ENCODE results near the gene CTIF.

The CTIF gene

DNA sequence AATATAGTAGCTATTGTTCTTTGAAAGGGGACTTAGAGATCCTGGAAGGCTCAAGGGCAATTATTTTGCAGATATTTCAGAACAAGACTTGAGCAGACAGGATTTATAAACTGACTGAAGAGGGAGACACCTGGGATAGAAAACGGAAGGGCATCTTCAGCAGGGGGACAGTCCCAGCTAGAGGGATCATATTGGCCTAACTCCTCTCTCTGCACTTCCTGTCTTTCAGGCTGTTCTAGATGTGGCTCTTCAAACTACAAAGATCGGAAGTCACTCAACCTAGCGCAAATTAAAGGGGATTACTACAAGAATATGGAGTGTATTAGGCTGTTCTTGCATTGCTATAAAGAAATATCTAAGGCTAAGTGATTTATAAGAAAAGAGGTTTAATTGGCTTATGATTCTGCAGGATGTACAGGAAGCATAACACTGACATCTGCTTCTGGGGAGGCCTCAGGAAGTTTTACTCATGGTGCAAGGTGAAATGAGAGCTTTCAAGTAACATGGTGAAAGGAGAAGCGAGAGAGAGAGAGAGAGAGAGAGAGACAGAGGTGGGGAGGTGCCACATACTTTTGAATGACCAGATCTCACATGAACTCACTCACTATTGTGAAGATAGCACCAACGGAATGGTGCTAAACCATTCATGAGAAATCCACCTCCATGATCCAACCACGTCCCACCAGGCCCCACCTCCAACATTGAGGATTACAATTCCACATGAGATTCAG, 5.3 kb upstream of the CTIF start:
- no peak for DNase-seq (ENCODE audit: low read depth, low spot score)

DNA sequence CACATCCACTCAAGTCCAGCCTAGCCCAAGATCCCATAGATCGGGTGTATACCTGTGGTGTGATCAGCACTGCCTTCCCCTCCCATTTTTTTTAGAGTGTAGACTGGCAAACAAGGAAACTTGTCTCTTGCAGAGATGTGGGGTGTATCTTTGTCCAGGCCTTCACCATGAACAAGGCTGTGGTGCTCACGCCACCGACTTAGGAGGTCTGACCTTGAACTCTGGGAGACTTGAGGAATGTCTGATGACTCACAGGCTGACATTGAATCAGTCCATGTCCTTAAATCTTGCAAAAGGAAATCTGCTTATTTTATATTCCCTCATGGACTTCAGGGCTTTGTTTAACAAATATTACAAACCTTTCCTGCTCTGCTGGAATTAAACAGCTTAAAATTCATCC, 4.5 kb upstream of the CTIF start:
- DNase-seq (ENCODE audit: low read depth, low spot score), result no peak

DNA sequence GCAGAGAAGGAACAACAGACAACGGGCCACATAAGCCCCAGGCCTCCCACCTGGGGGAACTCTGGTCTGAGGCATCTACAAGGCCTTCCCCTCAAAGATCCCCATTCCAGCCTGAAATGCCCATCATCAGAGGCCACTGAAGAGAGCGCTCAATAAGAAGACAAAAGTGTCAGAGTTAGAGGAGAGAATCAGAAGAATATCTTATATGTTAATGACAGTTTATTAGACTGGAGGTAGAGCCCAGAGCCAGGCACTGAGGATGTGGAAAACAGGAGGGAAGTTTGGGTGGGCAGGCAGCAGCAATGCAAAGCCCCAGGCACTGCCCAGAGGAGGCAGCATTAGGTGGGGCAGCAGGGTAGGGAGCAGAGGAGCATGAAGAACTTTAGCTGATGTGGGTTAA, 2.9 kb upstream of the CTIF start:
- DNase-seq (ENCODE audit: low read depth, low spot score), result no peak

DNA sequence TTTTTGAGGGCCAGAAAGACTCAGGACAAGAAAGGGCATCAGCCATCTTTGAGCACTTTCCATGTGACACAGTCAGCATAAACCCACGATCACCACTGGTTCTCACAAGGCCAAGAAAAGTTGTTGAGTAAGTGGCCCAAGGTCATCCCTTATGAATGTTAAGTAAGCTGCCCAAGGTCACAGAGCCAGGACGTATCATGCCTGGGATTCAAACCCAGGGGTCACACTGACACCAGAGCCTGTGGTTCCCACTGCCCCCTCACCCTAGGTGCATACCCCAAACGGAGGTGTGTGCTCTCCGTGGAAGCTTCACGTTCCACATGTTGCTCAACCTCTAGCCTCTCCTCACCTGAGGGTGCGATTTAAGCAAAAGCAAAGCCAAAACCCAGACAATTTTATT, 2.3 kb upstream of the CTIF start:
- DNase-seq (ENCODE audit: low read depth, low spot score), result no peak

DNA sequence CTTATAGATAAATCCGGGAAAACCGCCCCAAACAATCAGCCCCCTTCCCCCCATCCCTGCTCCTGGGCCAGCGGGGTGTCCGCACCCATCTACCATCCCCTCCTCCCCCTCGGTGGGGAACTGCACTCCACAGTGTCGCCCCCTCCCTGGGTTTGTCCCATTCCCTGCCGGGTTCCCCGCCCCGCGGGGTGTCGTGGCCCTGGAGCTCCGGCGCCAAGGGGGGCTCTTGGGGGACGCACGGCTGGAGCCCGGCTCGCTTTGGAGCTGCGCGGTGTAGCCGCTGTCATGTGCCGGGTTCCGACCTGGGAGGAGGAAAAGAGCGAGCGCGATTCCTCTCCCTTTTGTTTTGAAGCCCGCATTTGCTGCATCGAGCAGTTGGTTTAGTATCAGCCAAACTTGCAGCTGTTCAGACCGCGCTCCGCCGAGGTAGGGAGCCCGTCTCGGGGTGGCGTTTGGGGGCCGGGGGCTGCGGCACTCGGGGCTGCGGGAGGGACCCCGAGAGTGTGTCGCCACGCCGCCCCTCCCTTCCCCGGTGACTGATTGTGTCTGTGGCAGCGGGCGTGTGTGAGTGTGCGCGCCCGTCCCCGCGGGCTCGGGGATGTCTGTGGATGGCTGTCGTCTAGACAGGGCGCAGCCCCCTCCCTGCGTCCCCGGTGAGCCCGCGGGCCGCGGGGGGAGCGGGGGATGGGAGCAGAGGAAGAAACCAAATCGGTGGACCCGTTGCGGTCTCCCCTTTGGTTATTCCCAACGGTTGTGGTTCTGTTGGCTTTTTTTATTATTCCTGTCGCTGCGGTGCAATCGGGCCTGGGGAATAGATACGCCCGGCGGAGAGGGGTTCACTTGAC, 797 bp downstream of the CTIF start:
- no peak for DNase-seq (ENCODE audit: low read depth, low spot score)

DNA sequence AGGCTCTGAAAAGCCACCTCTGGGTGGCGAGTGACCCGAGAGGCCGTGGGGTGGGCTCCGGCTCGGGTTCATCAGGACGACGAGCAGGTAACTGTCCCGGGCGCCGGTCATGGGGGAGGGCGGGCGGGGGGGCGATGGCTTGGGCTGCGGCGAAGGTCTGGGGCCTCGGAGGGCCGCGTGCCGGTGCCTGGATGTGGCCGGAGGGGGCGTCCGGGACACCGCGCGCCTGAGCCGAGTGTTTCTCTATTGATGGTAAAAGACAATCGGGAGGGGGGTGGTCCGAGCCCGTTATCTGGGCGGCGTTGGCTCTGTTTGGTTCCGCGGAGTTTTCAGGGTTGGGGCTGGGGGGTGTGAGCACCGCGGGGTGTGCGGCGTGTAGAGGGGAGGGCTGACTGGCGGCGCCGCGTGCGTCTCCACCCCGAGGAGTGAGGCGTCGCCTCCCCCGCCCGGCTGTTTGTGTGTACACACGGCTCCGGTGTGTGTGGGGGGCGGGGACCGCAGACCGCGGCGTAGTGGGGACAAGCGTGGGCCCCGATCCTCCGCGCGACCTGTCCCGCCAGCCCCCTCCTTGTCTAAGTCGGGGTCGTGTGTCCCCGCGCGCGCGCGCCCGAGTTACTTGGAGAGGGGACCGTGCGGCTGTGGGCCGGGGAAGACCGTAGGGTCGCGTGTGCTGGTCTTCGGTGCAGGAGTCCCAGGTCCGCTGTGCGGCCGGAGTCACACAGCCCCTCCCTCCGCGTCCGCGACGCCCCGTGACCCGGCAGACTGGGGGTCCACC, 1.6 kb downstream of the CTIF start:
- DNase-seq (ENCODE audit: low read depth, low spot score), result no peak

DNA sequence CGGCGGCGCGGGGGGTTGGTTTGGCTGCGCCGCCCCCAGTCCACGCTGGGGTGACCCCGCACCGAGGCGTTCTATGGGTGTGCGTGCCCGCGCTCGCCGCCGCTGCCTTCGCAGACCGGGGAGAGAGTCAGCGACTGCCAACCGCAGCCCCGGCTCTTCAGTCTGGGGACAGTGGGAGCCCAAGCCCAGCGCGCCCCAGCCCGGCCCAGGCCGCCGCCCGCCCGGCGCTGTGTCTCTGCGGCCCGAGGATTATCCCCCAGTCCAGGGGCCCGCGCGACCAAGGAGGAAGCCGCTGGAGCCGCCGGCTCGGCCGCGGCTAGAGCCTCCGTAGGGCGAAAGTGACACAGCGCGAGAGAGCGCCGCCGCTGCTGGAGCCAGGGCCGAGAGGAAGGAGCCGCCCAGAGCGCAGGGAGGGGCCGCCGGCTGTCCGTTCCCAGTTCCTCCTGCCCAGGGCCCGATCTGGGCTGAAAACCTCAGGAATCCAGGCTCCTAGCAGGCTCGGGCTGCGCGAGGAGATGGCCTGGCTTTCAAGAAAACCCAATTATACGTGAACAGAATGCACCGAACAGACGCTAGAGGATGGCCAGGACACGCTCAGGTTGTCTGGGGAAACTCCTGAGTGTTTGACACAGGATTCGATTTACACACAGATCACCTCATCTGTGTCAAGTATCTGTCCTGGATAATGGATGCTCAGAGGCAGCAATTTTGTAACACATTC, 2.4 kb downstream of the CTIF start:
- DNase-seq (ENCODE audit: low read depth, low spot score), result no peak

DNA sequence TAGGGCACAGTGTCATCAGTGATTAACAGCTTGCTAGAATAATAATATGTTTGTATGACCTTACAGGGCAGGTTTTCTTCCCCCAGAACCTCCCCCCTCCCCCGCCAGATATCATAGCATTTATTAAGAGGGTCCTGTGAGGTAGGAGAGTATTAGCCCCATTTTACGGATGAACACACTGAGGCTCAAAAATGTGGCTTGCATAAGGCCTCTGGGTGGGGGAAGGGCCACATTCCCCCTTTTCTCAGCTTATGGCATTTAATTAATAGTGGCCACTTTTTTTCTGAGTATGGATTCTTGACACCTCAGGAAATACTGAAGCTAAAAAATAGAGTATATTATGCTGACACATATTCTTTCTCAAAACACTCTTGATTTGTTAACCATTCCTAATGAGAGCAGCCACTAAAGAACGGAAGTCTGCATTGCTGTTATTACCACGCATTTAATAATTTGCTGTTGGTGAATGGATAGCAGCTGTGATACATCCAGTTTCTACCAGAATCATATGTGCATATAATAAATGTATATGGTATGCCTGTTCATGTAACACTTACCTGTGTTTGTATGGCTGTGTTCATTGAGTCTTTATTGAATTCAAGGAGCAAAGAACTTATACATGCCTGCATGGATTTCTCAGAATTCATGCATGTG, 3.0 kb downstream of the CTIF start:
- DNase-seq (ENCODE audit: low read depth, low spot score), result no peak

DNA sequence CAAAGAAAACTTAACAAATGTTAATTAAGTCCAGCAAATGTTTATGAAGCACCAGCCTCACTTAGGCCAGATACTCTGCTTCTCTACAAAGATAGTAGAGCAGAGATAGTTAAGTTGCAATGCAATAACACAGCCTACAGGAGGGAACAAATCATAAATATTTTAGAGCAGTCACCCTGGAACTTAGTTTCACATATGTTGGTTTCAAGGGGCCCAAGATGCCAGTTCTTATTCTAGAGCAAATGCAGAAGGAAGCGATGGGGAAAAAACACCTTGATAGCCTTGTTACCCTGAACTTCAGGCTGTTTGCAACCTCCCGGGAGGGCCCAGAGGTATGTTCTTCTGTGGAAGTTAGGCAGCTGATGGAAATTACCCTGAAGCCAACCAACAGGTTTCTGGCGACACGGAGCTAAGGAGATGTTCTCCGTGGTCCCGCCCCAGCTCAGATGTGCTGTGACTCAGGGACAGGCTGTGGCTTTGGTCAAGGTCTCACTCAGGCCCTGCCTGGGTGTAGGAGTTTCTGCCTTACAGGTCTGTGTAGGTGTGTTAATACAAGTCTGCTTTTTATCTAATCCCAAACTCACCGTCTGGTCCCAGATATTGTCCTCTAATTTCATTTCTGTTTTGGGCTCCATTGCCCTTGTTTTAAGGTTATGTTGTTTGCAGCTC, 3.8 kb downstream of the CTIF start:
- no peak for DNase-seq (ENCODE audit: low read depth, low spot score)

DNA sequence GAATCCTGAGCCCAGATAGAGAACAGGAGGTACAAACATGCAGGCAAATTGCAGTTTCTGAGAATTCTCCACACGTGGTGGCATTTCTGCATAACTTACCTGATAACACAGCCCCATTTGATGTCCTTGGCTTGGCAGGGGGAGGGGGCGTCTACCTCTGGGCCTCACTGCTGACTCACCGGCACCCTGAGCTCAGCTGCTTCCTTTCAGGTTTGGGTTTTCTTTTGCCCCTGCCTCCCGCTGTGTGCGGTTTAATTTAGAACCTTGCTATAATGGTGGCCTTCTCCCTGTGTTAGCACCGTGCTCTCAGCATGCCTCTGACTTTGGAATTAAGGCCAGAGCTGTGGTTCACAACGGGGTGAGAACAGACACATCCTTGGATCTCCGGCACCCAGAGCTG, 4.4 kb downstream of the CTIF start:
- no peak for DNase-seq (ENCODE audit: low read depth, low spot score)

DNA sequence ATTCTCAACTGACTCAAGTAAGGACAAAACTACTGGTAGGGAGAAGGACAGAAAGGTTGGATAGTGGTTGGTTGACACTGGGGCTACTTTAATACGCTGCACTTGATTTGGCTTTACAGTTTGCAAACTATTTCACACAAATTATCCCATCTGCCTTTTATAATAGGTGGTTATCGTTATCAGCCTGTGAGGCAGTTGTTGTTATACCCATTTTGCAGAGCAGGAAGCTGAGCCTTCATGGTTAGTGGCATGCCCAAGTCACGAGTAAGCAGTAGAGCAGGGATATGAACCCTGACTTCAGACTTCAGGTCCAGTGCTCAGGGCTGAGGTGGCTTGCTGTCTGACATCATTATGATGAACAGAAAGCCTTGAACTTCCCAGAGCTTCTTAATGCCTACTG, 5.3 kb downstream of the CTIF start:
- no peak for DNase-seq (ENCODE audit: low read depth, low spot score)

DNA sequence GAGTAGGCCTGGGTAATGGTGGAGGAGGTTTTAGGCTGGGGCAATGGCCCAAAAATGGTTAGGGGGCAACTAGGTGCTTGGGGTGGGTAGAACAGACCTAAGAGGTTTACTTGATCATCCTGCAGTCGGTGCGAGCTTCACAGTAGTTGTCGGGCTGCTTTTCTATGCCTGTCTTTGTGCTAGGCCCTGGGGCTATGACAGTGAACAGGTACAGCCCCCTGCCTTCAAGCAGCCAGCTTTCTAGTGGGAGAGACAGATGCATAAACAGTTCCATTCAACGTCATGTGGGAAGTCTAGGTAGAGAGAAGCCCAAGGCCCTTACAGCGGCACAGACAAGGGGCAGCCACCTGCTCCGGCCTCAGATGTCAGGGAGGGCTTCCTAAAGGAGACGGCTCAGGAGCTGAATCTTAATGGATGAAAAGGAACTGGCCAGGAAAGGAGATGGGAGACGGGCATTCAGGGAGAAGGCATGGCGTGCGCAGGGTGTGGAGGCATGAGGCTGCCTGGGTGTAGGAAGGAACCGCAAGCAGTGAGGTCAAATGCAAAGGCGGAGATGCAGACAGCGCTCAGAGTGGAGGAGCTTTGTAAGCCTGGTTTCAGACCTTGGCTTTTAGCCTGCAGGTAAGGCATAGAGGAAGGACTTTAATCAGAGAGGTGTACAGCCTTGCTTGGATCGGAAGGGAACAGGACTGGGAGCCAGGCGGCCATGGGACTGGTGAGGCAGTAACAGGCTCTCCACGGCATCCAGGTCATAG, 6.0 kb downstream of the CTIF start:
- DNase-seq (ENCODE audit: low read depth, low spot score), result no peak

DNA sequence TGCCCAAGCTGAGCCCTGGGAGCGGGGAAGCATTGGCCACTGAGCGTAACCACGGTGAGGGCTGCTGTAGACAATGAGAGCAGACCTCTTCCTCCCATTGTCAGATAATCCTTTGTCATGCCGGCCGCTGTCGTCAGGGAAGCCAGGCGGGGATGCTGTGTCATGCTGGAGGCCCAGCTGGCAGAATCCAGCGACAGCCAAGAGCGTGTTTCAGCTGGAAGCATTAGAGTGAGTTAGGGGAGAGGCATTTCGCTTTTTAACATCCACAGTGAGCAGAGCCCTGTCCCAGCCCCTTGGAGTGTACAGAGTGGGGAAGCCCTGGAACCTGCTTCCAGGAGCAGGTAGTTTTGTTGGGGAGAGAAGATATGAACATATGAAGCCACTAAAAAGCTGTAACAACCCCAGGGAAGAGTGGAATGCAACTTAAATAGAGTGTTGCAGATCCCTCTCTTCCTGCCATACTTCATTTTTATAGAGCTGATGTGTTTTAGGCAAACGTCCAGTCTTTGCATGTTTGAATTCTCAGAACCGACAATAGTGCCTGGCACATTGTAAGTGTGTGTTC, 7.0 kb downstream of the CTIF start:
- DNase-seq (ENCODE audit: low read depth, low spot score), result no peak

DNA sequence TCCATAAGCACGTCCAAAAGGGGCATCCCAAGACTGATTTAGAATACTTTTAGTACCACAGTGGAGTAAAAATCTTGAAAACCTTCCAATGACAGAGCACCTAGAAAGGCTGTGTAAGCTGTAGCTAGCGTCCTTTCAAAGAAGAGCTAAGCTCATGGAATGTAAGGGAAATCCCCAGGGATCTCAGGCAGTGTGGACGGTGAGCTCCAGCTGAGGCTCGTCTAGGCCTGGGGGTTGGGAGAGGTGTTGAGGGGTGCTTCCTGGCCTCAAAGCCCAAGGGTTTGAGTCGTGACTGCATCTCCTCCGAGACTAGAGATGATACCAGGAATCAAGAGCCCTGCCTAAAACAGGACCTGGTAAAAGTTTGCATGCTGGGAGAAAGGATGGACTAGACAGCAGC, 7.6 kb downstream of the CTIF start:
- no peak for DNase-seq (ENCODE audit: low read depth, low spot score)

DNA sequence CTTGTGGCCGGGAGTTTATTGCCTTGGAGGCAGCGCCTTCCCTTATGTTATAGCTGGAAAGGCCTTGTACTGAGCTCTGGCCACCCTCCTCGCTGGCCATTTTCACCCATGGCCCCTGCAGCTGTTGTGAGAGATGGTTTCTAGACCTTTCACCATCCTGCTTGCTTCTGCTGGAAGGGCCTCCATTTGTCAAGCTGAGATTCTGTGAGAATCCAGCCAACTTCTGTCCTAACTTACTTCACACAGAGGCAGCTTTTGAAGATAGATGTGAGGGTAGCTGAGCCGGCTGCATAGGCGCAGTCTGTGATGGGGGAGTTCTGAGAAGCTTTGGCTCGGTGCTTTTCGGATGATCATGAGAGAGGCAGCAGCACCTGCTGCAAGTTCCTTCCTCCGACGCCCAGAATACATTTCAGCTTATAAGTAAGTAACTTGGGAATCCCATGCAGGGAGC, 8.7 kb downstream of the CTIF start:
- no peak for DNase-seq (ENCODE audit: low read depth, low spot score)

DNA sequence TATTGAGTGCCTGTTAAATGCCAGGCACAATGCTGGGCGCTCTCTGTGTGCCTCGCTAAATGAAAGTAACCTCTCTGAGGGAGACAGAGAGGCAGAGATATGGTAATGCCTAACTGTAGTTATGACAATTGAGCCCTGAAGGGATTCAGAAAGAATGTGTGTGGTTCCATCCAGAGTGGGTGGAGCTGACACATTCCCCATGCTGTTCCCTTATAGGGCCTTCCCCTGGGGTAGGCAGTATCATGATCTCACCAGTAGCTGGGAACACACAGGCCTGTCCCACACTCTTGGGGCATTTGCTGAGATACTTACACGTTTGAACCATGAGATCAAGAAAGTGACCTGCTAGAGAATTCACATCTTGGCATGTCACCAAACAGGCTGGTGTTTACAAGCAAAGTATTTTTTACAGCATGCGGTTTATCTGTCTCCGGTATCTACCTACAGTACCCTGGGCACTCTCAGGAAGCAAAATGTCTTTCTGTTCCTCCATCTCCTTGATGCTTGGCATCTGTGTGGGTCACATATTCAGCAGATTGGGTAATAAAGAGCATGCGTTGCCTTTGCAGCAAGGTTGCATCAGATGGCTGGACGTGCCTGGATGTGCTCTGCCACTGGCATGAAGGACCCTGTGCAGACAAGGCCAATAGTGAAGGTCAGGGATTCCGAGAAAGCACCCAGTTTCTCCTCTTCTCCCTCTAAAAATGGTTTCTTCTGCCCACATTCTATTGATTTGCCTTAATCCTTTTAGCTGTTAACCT, 9.4 kb downstream of the CTIF start:
- no peak for DNase-seq (ENCODE audit: low read depth, low spot score)

DNA sequence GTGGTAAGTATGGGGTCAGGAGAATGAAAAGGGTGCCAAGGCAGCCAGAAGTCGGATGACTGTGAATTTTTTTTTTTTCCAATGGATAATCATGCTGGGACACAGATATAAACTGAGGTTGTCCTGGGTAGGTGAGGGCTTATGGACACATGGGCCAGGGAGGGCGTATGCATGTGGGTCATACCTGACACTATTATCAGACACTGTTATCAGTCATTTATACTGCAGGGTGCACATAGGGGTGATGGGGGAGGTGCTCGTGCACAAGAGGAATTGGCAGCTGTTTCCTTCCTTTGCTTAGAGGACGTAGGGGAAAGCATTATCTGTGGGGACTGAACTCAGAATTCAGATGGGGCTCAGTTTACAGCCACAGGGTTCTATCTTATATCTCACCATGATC, 10.1 kb downstream of the CTIF start:
- no peak for DNase-seq (ENCODE audit: low read depth, low spot score)

DNA sequence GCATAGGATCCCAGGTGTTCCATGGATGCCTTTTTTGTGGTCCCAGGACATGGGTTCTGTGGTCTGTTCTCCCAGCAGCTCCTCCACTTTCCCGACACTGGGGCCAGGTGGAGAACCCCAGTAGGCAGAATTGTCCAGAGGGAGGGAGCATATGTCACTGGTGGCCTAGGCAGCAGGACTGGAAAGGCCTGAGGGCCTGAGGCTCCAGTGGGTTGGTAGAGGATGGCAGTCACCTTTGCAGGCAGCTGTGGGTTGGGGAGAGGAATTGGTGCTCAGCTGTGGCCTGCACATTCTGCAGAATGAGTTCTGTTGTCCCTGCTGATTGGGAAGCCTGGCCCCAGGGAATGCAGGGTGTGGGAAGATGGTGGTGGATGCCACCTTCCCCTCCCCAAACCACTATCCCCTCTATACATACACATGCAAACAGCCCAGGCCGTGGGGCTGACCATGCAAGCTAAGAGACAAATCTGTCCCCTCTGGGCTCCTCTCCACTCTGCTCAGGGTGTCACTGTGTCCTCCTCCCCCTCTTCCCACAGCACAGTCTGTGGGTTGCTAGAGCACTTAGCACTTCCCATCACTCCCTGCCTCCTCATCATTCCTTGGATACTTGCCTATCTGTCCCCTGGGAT, 11.4 kb downstream of the CTIF start:
- DNase-seq (ENCODE audit: low read depth, low spot score), result no peak

Data from activated CD4-positive, CD25-positive, alpha-beta regulatory T cell treated with anti-CD3 and anti-CD28 coated beads, Interleukin-2, amount 50 U/mL, for 16 hours (primary cell).